HEK293T (cell line): Measurements from ENCODE around the gene KCNQ5.

Source experiments
- CTCF ChIA-PET: fragments of 350-600 bp; formaldehyde crosslinking; extraction: SDS; loops from one replicate; lab custom pipeline; 2021; ENCODE audit warnings: antibody characterized with exemption, inconsistent platforms; lab: Yijun Ruan, JAX
- POLR2A ChIA-PET: fragments of 350-600 bp; formaldehyde crosslinking; extraction: SDS; loops from one replicate; lab custom pipeline; 2020; ENCODE audit warnings: antibody characterized with exemption, inconsistent platforms; lab: Yijun Ruan, JAX
- DNase-seq: peaks from one replicate; pipeline ENCODE4 v3.0.0; 2012; ENCODE audit warnings: mixed read lengths; ENCODE audit errors: extremely low spot score
- ARNT ChIP-seq: fragments of 450-650 bp; IDR thresholded peaks from 2 replicates; pipeline ENCODE4 v1.6.1; 2017; ENCODE audit warnings: mild to moderate bottlenecking
- BHLHE40 ChIP-seq: fragments of 450-650 bp; IDR thresholded peaks from 2 replicates; pipeline ENCODE4 v1.6.1; 2016; ENCODE audit warnings: mild to moderate bottlenecking, moderate library complexity, borderline replicate concordance
- CTBP1 ChIP-seq: fragments of 450-650 bp; IDR thresholded peaks from 2 replicates; pipeline ENCODE4 v1.6.1; 2016; ENCODE audit warnings: borderline replicate concordance
- ELF4 ChIP-seq: fragments of 450-650 bp; IDR thresholded peaks from 2 replicates; pipeline ENCODE4 v1.6.1; 2017; ENCODE audit warnings: antibody characterized with exemption
- FOXA1 ChIP-seq: fragments of 450-650 bp; IDR thresholded peaks from 2 replicates; pipeline ENCODE4 v1.6.1; 2016; ENCODE audit warnings: mild to moderate bottlenecking
- FOXK2 ChIP-seq: fragments of 450-650 bp; IDR thresholded peaks from 2 replicates; pipeline ENCODE4 v1.6.1; 2016; ENCODE audit warnings: mild to moderate bottlenecking
- FOXM1 ChIP-seq: fragments of 450-650 bp; IDR thresholded peaks from 2 replicates; pipeline ENCODE4 v1.6.1; 2017; ENCODE audit warnings: mild to moderate bottlenecking, borderline replicate concordance
- HDGF ChIP-seq: fragments of 450-650 bp; IDR thresholded peaks from 2 replicates; pipeline ENCODE4 v1.6.1; 2017; ENCODE audit warnings: antibody characterized with exemption, borderline replicate concordance
- L3MBTL2 ChIP-seq: fragments of 450-650 bp; conservative IDR thresholded peaks from 2 replicates; pipeline ENCODE4 v1.6.1; 2016; ENCODE audit warnings: mild to moderate bottlenecking
- LEF1 ChIP-seq: fragments of 450-650 bp; IDR thresholded peaks from 2 replicates; pipeline ENCODE4 v1.6.1; 2017; ENCODE audit warnings: mild to moderate bottlenecking, borderline replicate concordance
- NFRKB ChIP-seq: fragments of 450-650 bp; IDR thresholded peaks from 2 replicates; pipeline ENCODE4 v1.6.1; 2016; ENCODE audit warnings: mild to moderate bottlenecking, moderate library complexity
- PKNOX1 ChIP-seq: fragments of 450-650 bp; IDR thresholded peaks from 2 replicates; pipeline ENCODE4 v1.6.1; 2016
- SP1 ChIP-seq: fragments of 450-650 bp; IDR thresholded peaks from 2 replicates; pipeline ENCODE4 v1.6.1; 2017
- SUZ12 ChIP-seq: fragments of 450-650 bp; IDR thresholded peaks from 2 replicates; pipeline ENCODE4 v1.6.1; 2016; ENCODE audit warnings: mild to moderate bottlenecking
- TARDBP ChIP-seq: fragments of 450-650 bp; IDR thresholded peaks from 2 replicates; pipeline ENCODE4 v1.6.1; 2016
- ZNF384 ChIP-seq: fragments of 450-650 bp; IDR thresholded peaks from 2 replicates; pipeline ENCODE4 v1.6.1; 2016

KCNQ5 gene

DNA sequence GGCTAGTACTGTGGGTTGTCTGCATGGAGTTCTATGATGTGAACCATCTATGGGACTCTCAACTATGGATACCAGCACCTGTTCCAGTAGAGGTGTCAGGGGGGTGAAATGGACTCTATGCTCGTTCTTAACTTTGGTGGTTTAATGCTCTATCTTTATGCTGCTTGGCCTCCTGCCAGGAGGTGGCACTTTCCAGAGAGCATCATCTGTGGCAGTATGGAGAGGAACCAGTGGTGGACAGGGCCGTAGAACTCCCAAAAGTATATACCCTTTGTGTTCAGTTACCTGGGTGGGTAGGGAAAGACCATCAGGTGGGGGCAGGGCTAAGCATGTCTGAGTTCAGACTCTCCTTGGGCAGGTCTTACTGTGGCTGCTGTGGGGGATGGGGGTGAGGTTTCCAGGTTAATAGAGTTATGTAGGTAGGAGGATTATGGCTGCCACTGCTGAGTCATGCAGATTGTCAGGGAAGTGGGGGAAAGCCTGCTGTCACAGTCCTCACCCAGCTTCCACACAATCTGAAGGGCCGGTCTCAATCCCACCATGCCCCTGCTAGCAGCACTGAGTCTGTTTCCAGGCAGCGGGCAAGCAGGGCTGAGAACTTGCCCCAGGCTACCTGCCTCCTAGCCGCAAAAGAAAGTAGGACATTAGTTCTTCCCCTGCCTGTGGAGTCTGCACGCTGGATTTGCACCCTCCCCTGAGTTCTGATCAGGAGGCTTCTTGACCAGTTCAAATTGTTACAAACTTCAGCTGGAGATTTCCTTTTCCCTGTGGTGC, 284.0 kb downstream of the KCNQ5 start:
- ChIA-PET POLR2A (no interaction called here), CTCF (no interaction called here)

GRCh38 chr6:72911463-72912155, 289.7 kb downstream of the KCNQ5 start:
- TF ChIP-seq ARNT (no peak), HDGF (no peak), L3MBTL2 (no peak), FOXA1 (no peak), TARDBP (no peak), LEF1 (no peak), PKNOX1 (no peak)
- no peak for DNase-seq
- CTCF ChIA-PET: no interaction called here
- POLR2A ChIA-PET: no interaction called here

More for the DNA sequence above, 284.0 kb downstream of the KCNQ5 start:
- DNase-seq: no peak
- TF ChIP-seq BHLHE40: no peak

DNA sequence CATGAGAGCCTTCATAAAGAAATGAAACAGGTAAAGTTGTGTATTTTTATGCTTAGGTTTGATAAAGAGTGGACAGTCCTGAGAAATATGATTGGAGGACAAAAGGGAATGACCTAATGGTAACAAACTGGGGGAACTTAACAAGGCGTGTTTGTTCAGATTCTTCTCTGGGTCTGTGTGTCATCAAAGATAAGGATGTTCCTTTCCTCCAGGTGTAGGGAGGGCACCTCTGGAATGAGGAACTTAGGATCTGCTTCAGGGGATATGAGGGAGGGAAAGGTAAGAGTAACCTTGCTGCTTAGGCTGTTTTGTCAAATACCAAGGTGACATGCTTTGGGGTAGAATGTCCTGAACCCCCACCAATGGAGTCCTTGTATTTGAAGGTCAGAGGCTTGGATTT, 291.9 kb downstream of the KCNQ5 start:
- ChIA-PET POLR2A (no interaction called here), CTCF (no interaction called here)
- TF ChIP-seq CTBP1 (no peak), SP1 (no peak), NFRKB (no peak), L3MBTL2 (no peak), FOXM1 (no peak), HDGF (no peak), BHLHE40 (no peak), SUZ12 (no peak), PKNOX1 (no peak), ZNF384 (no peak), TARDBP (no peak)
- no peak for DNase-seq

- no peak for DNase-seq
- ChIA-PET CTCF (no interaction called here), POLR2A (no interaction called here)
- TF ChIP-seq ARNT (no peak), ELF4 (no peak)
These were observed 294.4 kb downstream of the KCNQ5 start for GRCh38 chr6:72916298-72916697.

- TF ChIP-seq BHLHE40: no peak
- TF ChIP-seq LEF1: no peak
- no peak for TF ChIP-seq TARDBP
- no peak for TF ChIP-seq CTBP1
- no peak for TF ChIP-seq HDGF
- no peak for TF ChIP-seq FOXM1
- TF ChIP-seq FOXA1: no peak
- ChIA-PET CTCF (interaction anchor here (0.7 kb wide), 1 partner anchor 125 kb away, joined by 3 read pairs; no protein-coding TSS in a partner anchor), POLR2A (no interaction called here)
- no peak for DNase-seq
These were observed 295.0 kb downstream of the KCNQ5 start for GRCh38 chr6:72916906-72917305.

DNA sequence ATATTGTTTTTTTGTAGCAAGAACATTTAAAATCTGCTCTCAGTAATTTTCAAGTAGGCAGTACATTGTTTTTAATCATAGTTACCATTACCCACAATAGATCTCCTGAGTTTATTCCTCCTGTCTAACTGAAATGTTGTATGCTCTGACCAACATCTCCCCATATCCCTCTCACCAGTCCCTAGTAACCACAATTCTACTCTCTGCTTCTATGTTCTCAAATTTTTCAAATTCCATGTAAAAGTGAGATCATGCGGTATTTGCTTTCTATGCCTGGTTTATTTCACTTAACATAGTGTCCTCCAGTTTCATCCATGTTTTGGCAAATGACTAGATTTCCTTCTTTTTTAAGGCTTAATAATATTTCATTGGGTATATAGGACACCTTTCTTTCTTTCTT, 300.5 kb downstream of the KCNQ5 start:
- DNase-seq: no peak
- ChIA-PET POLR2A (no interaction called here), CTCF (no interaction called here)
- no peak for TF ChIP-seq PKNOX1
- no peak for TF ChIP-seq FOXK2
- no peak for TF ChIP-seq FOXA1
- TF ChIP-seq NFRKB: no peak
- no peak for TF ChIP-seq ZNF384

DNA sequence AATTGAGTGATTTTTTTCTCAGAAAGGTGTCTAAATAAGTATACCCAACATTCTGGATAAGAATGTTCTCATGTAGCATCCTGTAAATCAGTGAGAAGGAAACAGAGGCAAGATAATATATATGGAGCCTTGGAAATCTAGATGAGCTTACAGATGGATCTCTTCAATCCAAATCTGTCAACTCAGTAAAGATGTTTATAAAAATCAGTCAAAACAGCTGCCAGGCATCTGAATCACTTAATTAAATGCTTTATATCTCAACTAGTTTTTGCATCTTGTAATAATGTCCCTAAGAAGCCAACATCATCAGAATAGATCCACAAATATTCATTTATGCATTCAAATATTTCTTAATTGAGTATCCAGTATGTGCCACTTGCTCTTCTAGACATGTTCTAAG, 303.3 kb downstream of the KCNQ5 start:
- no peak for TF ChIP-seq NFRKB
- no peak for TF ChIP-seq PKNOX1
- TF ChIP-seq SUZ12: no peak
- no peak for TF ChIP-seq LEF1
- no peak for TF ChIP-seq ELF4
- no peak for TF ChIP-seq ZNF384
- no peak for TF ChIP-seq SP1
- no peak for TF ChIP-seq FOXM1
- TF ChIP-seq HDGF: no peak
- ChIA-PET POLR2A (no interaction called here), CTCF (interaction anchor here (0.6 kb wide), 1 partner anchor 49 kb away, joined by 3 read pairs; no protein-coding TSS in a partner anchor)
- no peak for DNase-seq
